HFF-Myc (cell line): Measurements from ENCODE around the gene TSPAN32.

Source experiments
- DNase-seq: peaks from one replicate; pipeline ENCODE4 v3.0.0-alpha.2; 2011; ENCODE audit warnings: low read depth; ENCODE audit errors: extremely low read depth
- H3K4me3 ChIP-seq: replicated peaks from 2 replicates; pipeline ENCODE4 v1.5.1; 2011; ENCODE audit warnings: low read depth, mild to moderate bottlenecking, control low read depth, low read length
- CTCF ChIP-seq: IDR thresholded peaks from 2 replicates; pipeline ENCODE4 v1.5.1; 2012; ENCODE audit warnings: mild to moderate bottlenecking, low read depth, low read length, control low read depth; ENCODE audit errors: missing control alignments

Gene TSPAN32

GRCh38 chr11:2342557-2342956, 40.7 kb downstream of the TSPAN32 start:
- no peak for DNase-seq
- no peak for TF ChIP-seq CTCF

GRCh38 chr11:2342981-2343380, 41.2 kb downstream of the TSPAN32 start:
- no peak for DNase-seq
- no peak overlapping the region for H3K4me3 ChIP-seq
- TF ChIP-seq CTCF = no peak

More at GRCh38 chr11:2342557-2342956, 40.7 kb downstream of the TSPAN32 start:
- no peak overlapping the region for H3K4me3 ChIP-seq

GRCh38 chr11:2343502-2343901, 41.7 kb downstream of the TSPAN32 start:
- no peak for DNase-seq
- no peak overlapping the region for H3K4me3 ChIP-seq
- TF ChIP-seq CTCF = no peak

GRCh38 chr11:2345050-2345449, 43.2 kb downstream of the TSPAN32 start:
- no peak overlapping the region for H3K4me3 ChIP-seq
- TF ChIP-seq CTCF = no peak
- no peak for DNase-seq

- no peak for TF ChIP-seq CTCF
- no peak for DNase-seq
- H3K4me3 ChIP-seq = no peak overlapping the region
Measured at GRCh38 chr11:2346014-2346413, 44.2 kb downstream of the TSPAN32 start.

- no peak overlapping the region for H3K4me3 ChIP-seq
- no peak for DNase-seq
- TF ChIP-seq CTCF = no peak
Measured at GRCh38 chr11:2346586-2347307, 44.9 kb downstream of the TSPAN32 start.
